OCI-LY1 (cell line): Measurements from ENCODE around the gene PRRC2C.

Source experiments
- H2AFZ ChIP-seq: fragments of 200-600 bp; sonication (generic), shearing (Covaris generic); 2 replicates; pipeline ENCODE4 v1.6.0; 2014; ENCODE audit warnings: antibody characterized with exemption, mild to moderate bottlenecking, low read length
- H3F3A ChIP-seq: fragments of 200-600 bp; sonication (generic), shearing (Covaris generic); 2 replicates; pipeline ENCODE4 v1.6.0; 2014; ENCODE audit warnings: mild to moderate bottlenecking, antibody characterized with exemption, low read length, moderate library complexity; ENCODE audit not compliant: insufficient read depth
- H3K27ac ChIP-seq: fragments of 200-600 bp; sonication (generic); 2 replicates; pipeline ENCODE4 v1.5.1; 2014; ENCODE audit warnings: low read length, mixed run types, mild to moderate bottlenecking, low read depth; ENCODE audit not compliant: poor library complexity, severe bottlenecking
- H3K27me3 ChIP-seq: fragments of 200-600 bp; sonication (generic); 2 replicates; pipeline ENCODE4 v1.6.0; 2014; ENCODE audit warnings: antibody characterized with exemption, mild to moderate bottlenecking, low read length, moderate library complexity; ENCODE audit not compliant: insufficient read depth
- H3K36me3 ChIP-seq: fragments of 200-600 bp; sonication (generic); 2 replicates; pipeline ENCODE4 v1.6.1; 2014; ENCODE audit warnings: mild to moderate bottlenecking, antibody characterized with exemption, low read length, moderate library complexity, mixed read lengths; ENCODE audit not compliant: insufficient read depth
- H3K4me1 ChIP-seq: fragments of 200-600 bp; sonication (generic); 2 replicates; pipeline ENCODE4 v1.5.1; 2014; ENCODE audit warnings: mild to moderate bottlenecking, low read length, moderate library complexity; ENCODE audit not compliant: insufficient read depth, severe bottlenecking
- H3K4me2 ChIP-seq: fragments of 200-600 bp; sonication (generic), shearing (Covaris generic); 2 replicates; pipeline ENCODE4 v1.6.1; 2014; ENCODE audit warnings: low read length
- H3K4me3 ChIP-seq: fragments of 200-600 bp; sonication (generic); 2 replicates; pipeline ENCODE4 v1.5.1; 2014; ENCODE audit warnings: low read length, low read depth, mild to moderate bottlenecking, mixed read lengths; ENCODE audit not compliant: poor library complexity, severe bottlenecking
- H3K79me2 ChIP-seq: fragments of 200-600 bp; shearing (Covaris generic); 2 replicates; pipeline ENCODE4 v1.6.1; 2016; ENCODE audit warnings: mixed run types, low read length, mixed read lengths; ENCODE audit not compliant: insufficient read depth
- H3K9ac ChIP-seq: fragments of 200-600 bp; sonication (generic), shearing (Covaris generic); 2 replicates; pipeline ENCODE4 v1.6.1; 2014; ENCODE audit warnings: mild to moderate bottlenecking, low read length, mixed read lengths
- H3K9me2 ChIP-seq: fragments of 200-600 bp; sonication (generic), shearing (Covaris generic); 2 replicates; pipeline ENCODE4 v1.6.1; 2014; ENCODE audit warnings: low read depth, mild to moderate bottlenecking, low read length, mixed read lengths
- H3K9me3 ChIP-seq: fragments of 200-600 bp; shearing (Covaris generic); 2 replicates; pipeline ENCODE4 v1.6.1; 2014; ENCODE audit warnings: low read length, mixed read lengths
- H4K20me1 ChIP-seq: fragments of 200-600 bp; sonication (generic), shearing (Covaris generic); 2 replicates; pipeline ENCODE4 v1.6.0; 2016; ENCODE audit warnings: mild to moderate bottlenecking, low read length; ENCODE audit not compliant: insufficient read depth
- EZH2 ChIP-seq: fragments of 200-600 bp; sonication (generic), shearing (Covaris generic); IDR thresholded peaks from 2 replicates; pipeline ENCODE4 v1.8.0; 2017; ENCODE audit warnings: borderline replicate concordance, mixed run types, mild to moderate bottlenecking, antibody characterized with exemption, low read length, moderate library complexity, mixed read lengths
- TF ChIP-seq, protein P1 (sequence below): fragments of 200-600 bp; sonication (generic), shearing (Covaris generic); IDR thresholded peaks from 2 replicates; pipeline ENCODE4 v1.5.1; 2017; ENCODE audit warnings: mild to moderate bottlenecking, antibody characterized with exemption, low read length, moderate library complexity, mixed read lengths

Gene PRRC2C

DNA sequence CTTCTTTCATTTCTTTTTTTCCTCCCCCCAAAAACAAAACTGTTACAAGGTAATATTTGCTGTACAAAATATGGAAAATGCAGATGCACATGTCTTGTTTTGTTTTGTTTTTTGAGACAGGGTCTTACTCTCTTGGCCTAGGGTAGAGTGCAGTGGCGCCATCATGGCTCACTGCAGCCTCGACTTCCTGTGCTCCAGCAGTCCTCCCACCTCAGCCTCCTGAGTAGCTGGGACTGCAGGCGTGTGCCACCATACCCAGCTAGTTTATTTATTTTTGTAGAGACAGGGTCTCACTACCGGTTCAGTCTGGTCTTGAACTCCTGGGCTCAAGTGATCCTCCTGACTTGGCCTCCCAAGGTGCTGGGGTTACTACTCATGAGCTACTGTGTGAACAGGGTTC lies 15.5 kb downstream of the PRRC2C start:
- peaks cover 4% of the 10 kb centered on the region; the same call in 1 of the 2 replicates for H4K20me1 ChIP-seq
- H3K36me3 ChIP-seq, result peaks cover 70% of the 10 kb centered on the region
- H3K9ac ChIP-seq, result no peak overlapping the region
- H3K27me3 ChIP-seq, result no peaks in the 10 kb centered on the region
- no peak overlapping the region for H2AFZ ChIP-seq
- H3K4me1 ChIP-seq, result no peaks in the 10 kb centered on the region
- H3K79me2 ChIP-seq, result peaks cover 100% of the 10 kb centered on the region
- TF ChIP-seq, protein P1, sequence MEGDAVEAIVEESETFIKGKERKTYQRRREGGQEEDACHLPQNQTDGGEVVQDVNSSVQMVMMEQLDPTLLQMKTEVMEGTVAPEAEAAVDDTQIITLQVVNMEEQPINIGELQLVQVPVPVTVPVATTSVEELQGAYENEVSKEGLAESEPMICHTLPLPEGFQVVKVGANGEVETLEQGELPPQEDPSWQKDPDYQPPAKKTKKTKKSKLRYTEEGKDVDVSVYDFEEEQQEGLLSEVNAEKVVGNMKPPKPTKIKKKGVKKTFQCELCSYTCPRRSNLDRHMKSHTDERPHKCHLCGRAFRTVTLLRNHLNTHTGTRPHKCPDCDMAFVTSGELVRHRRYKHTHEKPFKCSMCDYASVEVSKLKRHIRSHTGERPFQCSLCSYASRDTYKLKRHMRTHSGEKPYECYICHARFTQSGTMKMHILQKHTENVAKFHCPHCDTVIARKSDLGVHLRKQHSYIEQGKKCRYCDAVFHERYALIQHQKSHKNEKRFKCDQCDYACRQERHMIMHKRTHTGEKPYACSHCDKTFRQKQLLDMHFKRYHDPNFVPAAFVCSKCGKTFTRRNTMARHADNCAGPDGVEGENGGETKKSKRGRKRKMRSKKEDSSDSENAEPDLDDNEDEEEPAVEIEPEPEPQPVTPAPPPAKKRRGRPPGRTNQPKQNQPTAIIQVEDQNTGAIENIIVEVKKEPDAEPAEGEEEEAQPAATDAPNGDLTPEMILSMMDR, result no peak
- no peak for TF ChIP-seq EZH2
- no peaks in the 10 kb centered on the region for H3F3A ChIP-seq
- H3K4me3 ChIP-seq, result no peak overlapping the region
- H3K9me3 ChIP-seq, result no peaks in the 10 kb centered on the region; the same call in 1 of the 2 replicates
- H3K27ac ChIP-seq, result no peak overlapping the region
- H3K4me2 ChIP-seq, result no peak overlapping the region
- no peaks in the 10 kb centered on the region for H3K9me2 ChIP-seq

DNA sequence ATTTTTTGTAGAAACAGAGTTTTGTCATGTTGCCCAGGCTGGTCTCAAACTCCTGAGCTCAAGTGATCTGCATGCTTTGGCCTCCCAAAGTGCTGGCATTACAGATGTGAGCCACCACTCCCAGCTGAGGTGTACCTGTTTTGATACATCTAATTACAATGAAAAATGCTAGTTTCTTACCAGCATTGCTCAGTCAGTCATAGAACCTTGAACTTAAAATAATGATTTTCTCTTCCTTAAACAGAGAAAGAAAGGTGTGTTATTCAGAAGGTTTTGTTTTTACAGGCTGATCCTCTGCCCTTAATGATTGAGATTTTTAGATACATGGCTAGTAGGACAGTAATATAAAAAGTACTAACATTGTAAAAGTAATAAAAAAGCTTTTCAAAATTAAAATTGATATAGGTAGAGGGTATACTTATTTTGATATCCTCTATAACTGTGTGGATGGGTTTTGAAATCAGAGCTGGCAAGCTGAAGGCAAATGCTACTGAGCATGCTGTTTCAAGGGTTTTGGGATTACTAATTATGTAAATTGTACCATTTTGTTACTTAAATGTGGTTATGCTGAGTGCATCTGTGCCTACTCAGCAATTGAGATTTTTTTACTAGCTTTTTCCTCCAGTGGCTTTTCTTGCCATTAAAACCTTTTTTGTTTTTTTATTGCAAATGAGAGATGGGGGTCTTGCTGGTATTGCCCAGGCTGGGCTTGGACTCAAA lies 16.1 kb downstream of the PRRC2C start:
- H3K79me2 ChIP-seq, result peaks cover 100% of the 10 kb centered on the region
- TF ChIP-seq, protein P1, result no peak
- no peak for TF ChIP-seq EZH2
- H3K9me2 ChIP-seq, result no peaks in the 10 kb centered on the region
- no peaks in the 10 kb centered on the region; the same call in 1 of the 2 replicates for H3K9me3 ChIP-seq
- H3K9ac ChIP-seq, result no peak overlapping the region
- no peak overlapping the region for H3K4me2 ChIP-seq
- no peak overlapping the region for H2AFZ ChIP-seq
- no peaks in the 10 kb centered on the region for H3F3A ChIP-seq
- no peak overlapping the region for H3K27ac ChIP-seq
- H3K27me3 ChIP-seq, result no peaks in the 10 kb centered on the region
- H3K4me3 ChIP-seq, result no peak overlapping the region
- peaks cover 4% of the 10 kb centered on the region; the same call in 1 of the 2 replicates for H4K20me1 ChIP-seq
- H3K4me1 ChIP-seq, result peaks cover under 1% of the 10 kb centered on the region
- peaks cover 64% of the 10 kb centered on the region for H3K36me3 ChIP-seq

DNA sequence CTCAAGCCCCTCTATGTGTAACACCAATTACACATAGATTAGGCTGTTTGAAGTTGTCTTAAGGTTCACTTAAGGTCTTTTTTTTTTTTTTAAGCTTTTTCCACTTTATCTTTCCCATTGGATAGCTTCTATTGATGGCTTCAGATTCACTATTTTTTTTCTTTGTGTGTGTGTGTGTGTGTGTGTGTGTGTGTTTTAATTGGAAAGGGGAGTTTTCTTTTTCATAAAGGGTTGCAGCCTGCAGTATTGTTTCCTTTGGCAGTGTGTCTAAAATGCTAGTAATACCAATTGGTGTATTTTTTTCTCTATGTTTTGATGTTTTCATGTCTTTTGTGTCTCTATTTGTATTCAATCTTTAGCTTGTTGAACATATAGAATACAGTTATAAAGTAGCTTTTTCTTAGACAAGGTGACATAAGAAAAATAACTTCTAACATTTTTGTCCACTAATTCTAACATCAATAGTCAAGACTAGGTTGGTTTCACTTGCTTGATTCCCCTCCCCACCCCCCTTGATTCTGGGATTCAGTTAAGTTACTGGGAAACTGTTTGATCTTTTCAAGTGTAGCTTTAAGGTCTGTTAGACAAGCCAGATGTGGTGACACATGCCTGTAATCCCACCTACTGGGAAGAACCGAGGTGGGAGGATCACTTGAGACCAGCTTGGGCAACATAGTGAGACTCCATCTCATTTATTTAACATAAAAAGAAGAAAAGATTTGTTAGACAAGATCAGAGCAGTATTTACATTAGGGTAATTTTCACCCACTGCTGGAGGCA lies 21.4 kb downstream of the PRRC2C start:
- TF ChIP-seq, protein P1, result no peak
- no peak for TF ChIP-seq EZH2
- H3K27me3 ChIP-seq, result no peaks in the 10 kb centered on the region
- H4K20me1 ChIP-seq, result peaks cover 17% of the 10 kb centered on the region
- no peak overlapping the region for H2AFZ ChIP-seq
- no peak overlapping the region for H3K4me3 ChIP-seq
- peaks cover 100% of the 10 kb centered on the region for H3K79me2 ChIP-seq
- H3K36me3 ChIP-seq, result peaks cover 28% of the 10 kb centered on the region
- H3K27ac ChIP-seq, result no peak overlapping the region
- peaks cover 9% of the 10 kb centered on the region for H3K4me1 ChIP-seq
- H3K9ac ChIP-seq, result no peak overlapping the region
- no peaks in the 10 kb centered on the region for H3F3A ChIP-seq
- no peak overlapping the region for H3K4me2 ChIP-seq
- H3K9me3 ChIP-seq, result no peaks in the 10 kb centered on the region; the same call in 1 of the 2 replicates
- H3K9me2 ChIP-seq, result no peaks in the 10 kb centered on the region
